Liver (tissue), 9 donors: Measurements from ENCODE around the gene PTPRB. TPM values are rescaled to one million over a fixed set of nuclear protein-coding genes. Genes with fewer than 3 reads are reported as not detected.

Experiments
- DNase-seq: peaks from one replicate; pipeline ENCODE4 v3.0.0-alpha.2; 2017; ENCODE audit warnings: low spot score
- H3K27ac ChIP-seq, 2 donors: one replicate each; pipeline ENCODE4 v1.7.0; 2013; ENCODE audit warnings: inconsistent platforms in 2 of 2, low read length in 2 of 2, control low read depth in 1 of 2, low read depth in 1 of 2, mild to moderate bottlenecking in 1 of 2
- H3K27me3 ChIP-seq, 4 donors: one replicate each; pipeline versions ENCODE4 v1.6.1 to v1.7.0; 2013; ENCODE audit warnings: low read length in 3 of 4, inconsistent platforms in 1 of 4, mild to moderate bottlenecking in 1 of 4, moderate library complexity in 1 of 4; ENCODE audit not compliant: control insufficient read depth in 4 of 4, insufficient read depth in 4 of 4
- H3K36me3 ChIP-seq, 4 donors: one replicate each; pipeline versions ENCODE4 v1.6.1 to v1.7.0; 2013; ENCODE audit warnings: low read length in 3 of 4, mild to moderate bottlenecking in 3 of 4, low read depth in 1 of 4, moderate library complexity in 1 of 4; ENCODE audit not compliant: control insufficient read depth in 4 of 4, insufficient read depth in 3 of 4
- H3K4me1 ChIP-seq, 4 donors: one replicate each; pipeline versions ENCODE4 v1.6.1 to v1.7.0; 2013; ENCODE audit warnings: low read length in 3 of 4, mild to moderate bottlenecking in 3 of 4, moderate library complexity in 1 of 4; ENCODE audit not compliant: control insufficient read depth in 4 of 4, insufficient read depth in 4 of 4
- H3K4me3 ChIP-seq, 3 donors: one replicate each; pipeline versions ENCODE4 v1.6.1 to v1.7.0; 2013; ENCODE audit warnings: low read length in 3 of 3, control low read depth in 1 of 3, low read depth in 1 of 3, mild to moderate bottlenecking in 1 of 3
- H3K9ac ChIP-seq, 2 donors: one replicate each; pipeline ENCODE4 v1.7.0; 2013; ENCODE audit warnings: low read length in 2 of 2, mild to moderate bottlenecking in 2 of 2, moderate library complexity in 2 of 2, control low read depth in 1 of 2, low read depth in 1 of 2
- H3K9me3 ChIP-seq, 4 donors: one replicate each; pipeline versions ENCODE4 v1.6.1 to v1.7.0; 2013; ENCODE audit warnings: low read length in 3 of 4; ENCODE audit not compliant: control insufficient read depth in 4 of 4
- ATF3 ChIP-seq: IDR thresholded peaks from 2 replicates; pipeline ENCODE4 v1.6.1; 2016; ENCODE audit warnings: antibody characterized with exemption
- CTCF ChIP-seq: fragments of 150-350 bp; IDR thresholded peaks from 2 replicates; pipeline ENCODE4 v1.5.1; 2017; ENCODE audit warnings: improper control_type of control experiment, low read depth, low read length; ENCODE audit not compliant: missing input control
- EGR1 ChIP-seq, 2 donors: IDR thresholded peaks; 2 replicates each; pipeline ENCODE4 v1.6.1; 2016 to 2018; ENCODE audit warnings: antibody characterized with exemption in 2 of 2, low read depth in 2 of 2
- FOXA1 ChIP-seq: IDR thresholded peaks from 2 replicates; pipeline ENCODE4 v1.6.1; 2016; ENCODE audit warnings: antibody characterized with exemption
- FOXA2 ChIP-seq: IDR thresholded peaks from 2 replicates; pipeline ENCODE4 v1.6.1; 2016; ENCODE audit warnings: antibody characterized with exemption
- HNF4A ChIP-seq, 2 donors: conservative IDR thresholded peaks; 2 replicates each; pipeline ENCODE4 v1.6.1; 2016; ENCODE audit warnings: antibody characterized with exemption in 2 of 2, mild to moderate bottlenecking in 2 of 2
- HNF4G ChIP-seq: IDR thresholded peaks from 2 replicates; pipeline ENCODE4 v1.6.1; 2016; ENCODE audit warnings: antibody characterized with exemption
- JUND ChIP-seq, 2 donors: IDR thresholded peaks; 2 replicates each; pipeline ENCODE4 v1.6.1; 2016; ENCODE audit warnings: antibody characterized with exemption in 2 of 2
- MAX ChIP-seq: IDR thresholded peaks from 2 replicates; pipeline ENCODE4 v1.6.1; 2016; ENCODE audit warnings: antibody characterized with exemption
- NR2F2 ChIP-seq: IDR thresholded peaks from 2 replicates; pipeline ENCODE4 v1.6.1; 2016; ENCODE audit warnings: antibody characterized with exemption
- RAD21 ChIP-seq, 2 donors: IDR thresholded peaks; 2 replicates each; pipeline ENCODE4 v1.6.1; 2016; ENCODE audit warnings: antibody characterized with exemption in 2 of 2, mild to moderate bottlenecking in 2 of 2
- REST ChIP-seq: IDR thresholded peaks from 2 replicates; pipeline ENCODE4 v1.6.1; 2016; ENCODE audit warnings: antibody characterized with exemption, mild to moderate bottlenecking
- RXRA ChIP-seq, 2 donors: IDR thresholded peaks; 2 replicates each; pipeline ENCODE4 v1.6.1; 2017 to 2018; ENCODE audit warnings: antibody characterized with exemption in 2 of 2, mild to moderate bottlenecking in 1 of 2
- TAF1 ChIP-seq: conservative IDR thresholded peaks from 2 replicates; pipeline ENCODE4 v1.6.1; 2016; ENCODE audit warnings: antibody characterized with exemption, mild to moderate bottlenecking
- ZBTB33 ChIP-seq: IDR thresholded peaks from 2 replicates; pipeline ENCODE4 v1.6.1; 2016; ENCODE audit warnings: antibody characterized with exemption
- WGBS: extraction: QIAGEN DNeasy Blood & Tissue Kit; methylation state at CpG from one replicate; pipeline ENCODE4 v1.1.7; 2013; 5-methylcytosine and 5-hydroxymethylcytosine counted together
- polyA plus RNA-seq, 2 donors: library from polyadenylated mRNA; stranded (reverse) in 1 of 2; unstranded in 1 of 2; fragments of 200-250 nt in 1 of 2; fragments of >200 nt in 1 of 2; fragmentation: Nextera tagmentation in 1 of 2; extraction: Ambion mirVana in 1 of 2; gene quantifications; one replicate each; pipeline versions ENCODE4 v1.2.1 to v1.2.3, GENCODE V29; 2013 to 2015
- total RNA-seq, 2 donors: library from RNA; depleted of rRNA; stranded (reverse); fragments of >200 nt; gene quantifications; one replicate each; pipeline ENCODE4 v1.2.3, GENCODE V29; 2014
- donor health status: healthy.
- donor health status: healthy.
- donor health status: healthy.
- donor health status: healthy.
- donor health status: healthy.

PTPRB gene
- total and polyA plus RNA-seq, 4 donors: 6.3 to 64.9 (median 8.4) TPM

GRCh38 chr12:70598467-70599193, 38.6 kb downstream of the PTPRB start:
- Histone ChIP-seq H3K27me3 (no peaks in the 10 kb centered on the region), H3K4me1 (no peaks in the 10 kb centered on the region), H3K36me3 (no peaks in the 10 kb centered on the region), H3K9ac (no peak overlapping the region), H3K9me3 (no peaks in the 10 kb centered on the region), H3K4me3 (no peak overlapping the region), H3K27ac (no peak overlapping the region)
- TF ChIP-seq EGR1 (IDR thresholded peaks at IDR 0.05; ENCODE audit: low read depth in 2 of 2): no peak
- no peak for TF ChIP-seq CTCF
- no peak for TF ChIP-seq RAD21 (IDR thresholded peaks at IDR 0.05)
- no peak for TF ChIP-seq REST
- no peak for TF ChIP-seq MAX
- peak; percentile 60 for TF ChIP-seq NR2F2
- TF ChIP-seq RXRA (IDR thresholded peaks at IDR 0.05): no peak
- TF ChIP-seq ZBTB33: no peak
- no peak for TF ChIP-seq FOXA2
- WGBS: 40% methylated on average over 4 of the region's 4 CpGs
- no peak for DNase-seq

GRCh38 chr12:70592664-70593063, 44.6 kb downstream of the PTPRB start:
- WGBS: 81% methylated on average over 2 of the region's 2 CpGs
- TF ChIP-seq HNF4G (no peak), CTCF (no peak), HNF4A (conservative IDR thresholded peaks at IDR 0.05) (no peak), JUND (IDR thresholded peaks at IDR 0.05) (no peak), FOXA2 (no peak), REST (no peak), RAD21 (IDR thresholded peaks at IDR 0.05) (no peak), NR2F2 (no peak), MAX (no peak), TAF1 (no peak), ATF3 (no peak), FOXA1 (no peak)

More at GRCh38 chr12:70592664-70593063, 44.6 kb downstream of the PTPRB start:
- no peaks in the 10 kb centered on the region for H3K27me3 ChIP-seq
- no peaks in the 10 kb centered on the region for H3K4me1 ChIP-seq
- no peak overlapping the region for H3K27ac ChIP-seq
- no peaks in the 10 kb centered on the region for H3K9me3 ChIP-seq
- no peak for DNase-seq
- H3K4me3 ChIP-seq: no peak overlapping the region
- no peaks in the 10 kb centered on the region for H3K36me3 ChIP-seq
- no peak overlapping the region for H3K9ac ChIP-seq
